Epidermal melanocyte (primary cell): ENCODE measurements around the gene ACSL5.
"Not testable (repeated sequence)": the region's sequence is repeated elsewhere in the genome, so short reads cannot be mapped to it uniquely, and the experiment has no call there.

ENCODE experiments used
- DNase-seq: peaks from one replicate; pipeline ENCODE4 v3.0.0; 2011; ENCODE audit warnings: low spot score; ENCODE audit not compliant: insufficient read length

ACSL5 gene

GRCh38 chr10:112406806-112407205, 32.9 kb downstream of the ACSL5 start:
- DNase-seq: not testable (repeated sequence)

- no peak for DNase-seq
These were observed 33.8 kb downstream of the ACSL5 start for GRCh38 chr10:112407696-112408095.

DNA sequence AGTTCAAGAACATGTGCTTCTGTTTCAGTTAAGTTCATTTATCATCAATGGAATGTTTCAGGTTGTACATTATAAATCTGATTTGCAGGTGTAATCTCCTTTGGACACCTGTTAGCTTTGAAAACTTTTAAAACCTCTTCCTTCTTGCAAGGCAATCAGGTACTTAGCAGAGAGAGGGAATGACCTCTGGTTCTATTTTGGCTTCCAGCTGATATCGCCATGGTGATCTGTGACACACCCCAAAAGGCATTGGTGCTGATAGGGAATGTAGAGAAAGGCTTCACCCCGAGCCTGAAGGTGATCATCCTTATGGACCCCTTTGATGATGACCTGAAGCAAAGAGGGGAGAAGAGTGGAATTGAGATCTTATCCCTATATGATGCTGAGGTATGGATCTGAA, 35.4 kb downstream of the ACSL5 start:
- DNase-seq: no peak

DNA sequence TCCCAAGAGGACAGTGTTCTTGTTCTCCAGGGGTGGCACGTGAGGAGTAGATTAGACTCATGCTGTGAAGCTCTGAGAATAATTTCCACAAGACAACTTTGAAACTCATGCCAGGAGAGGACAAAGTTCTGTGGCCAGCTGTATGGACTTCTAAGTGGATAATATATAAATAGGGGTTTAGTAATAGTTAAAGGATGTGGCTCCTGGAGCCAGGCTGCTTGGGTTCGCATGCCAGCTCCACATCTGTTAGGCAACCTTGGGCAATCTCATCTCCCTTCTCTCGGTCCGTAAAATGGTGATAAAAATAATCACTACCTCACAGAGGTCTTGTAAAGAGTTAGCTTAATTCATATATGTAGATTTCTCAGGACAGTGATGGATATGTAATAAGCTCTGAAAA, 35.8 kb downstream of the ACSL5 start:
- DNase-seq: no peak

- no peak for DNase-seq
These were observed 38.8 kb downstream of the ACSL5 start for GRCh38 chr10:112412696-112413095.

GRCh38 chr10:112421731-112422130, 47.8 kb downstream of the ACSL5 start:
- DNase-seq: no peak

DNA sequence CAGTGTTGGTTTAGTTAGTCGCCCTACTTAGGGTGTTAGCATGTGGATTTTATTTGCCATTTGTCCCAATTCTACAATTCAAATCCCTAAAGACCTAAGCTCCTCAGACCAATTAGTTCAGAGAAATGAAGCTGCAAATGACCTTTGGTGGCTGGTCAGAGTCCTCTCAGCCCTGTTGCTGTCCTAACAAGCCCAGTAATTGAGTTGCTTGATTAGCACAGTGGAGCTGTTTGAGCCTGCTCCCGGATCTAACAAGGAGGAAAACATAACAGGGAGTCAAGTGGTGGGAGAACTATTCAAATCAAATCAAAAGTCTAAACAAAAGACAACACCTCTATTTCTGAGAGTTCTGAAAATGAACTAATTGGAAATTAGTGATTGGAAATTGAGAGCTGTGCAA, 50.7 kb downstream of the ACSL5 start:
- no peak for DNase-seq

GRCh38 chr10:112426111-112426510, 52.2 kb downstream of the ACSL5 start:
- no peak for DNase-seq

DNA sequence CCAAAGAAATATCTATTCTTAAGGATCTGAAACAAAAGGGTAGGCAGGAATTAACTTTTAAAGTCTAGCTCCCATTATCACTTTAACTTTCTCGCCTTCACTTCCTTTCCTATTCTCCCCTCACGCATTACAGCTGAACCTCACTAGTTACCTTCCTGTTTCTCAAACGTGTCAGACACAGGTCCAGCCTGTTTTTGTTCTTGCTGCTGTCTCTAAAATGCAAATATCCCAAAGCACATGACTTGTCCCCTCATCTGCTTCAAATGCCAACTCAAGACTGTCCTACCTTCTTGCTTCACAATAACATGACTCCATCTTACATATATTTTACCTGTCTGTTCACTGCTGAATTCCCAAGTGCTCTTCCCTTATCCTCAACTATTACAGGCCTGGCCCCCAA, 55.2 kb downstream of the ACSL5 start:
- DNase-seq: no peak

- no peak for DNase-seq
These were observed 55.8 kb downstream of the ACSL5 start for GRCh38 chr10:112429654-112430230.

- DNase-seq: no peak
These were observed 59.2 kb downstream of the ACSL5 start for GRCh38 chr10:112433136-112433535.

DNA sequence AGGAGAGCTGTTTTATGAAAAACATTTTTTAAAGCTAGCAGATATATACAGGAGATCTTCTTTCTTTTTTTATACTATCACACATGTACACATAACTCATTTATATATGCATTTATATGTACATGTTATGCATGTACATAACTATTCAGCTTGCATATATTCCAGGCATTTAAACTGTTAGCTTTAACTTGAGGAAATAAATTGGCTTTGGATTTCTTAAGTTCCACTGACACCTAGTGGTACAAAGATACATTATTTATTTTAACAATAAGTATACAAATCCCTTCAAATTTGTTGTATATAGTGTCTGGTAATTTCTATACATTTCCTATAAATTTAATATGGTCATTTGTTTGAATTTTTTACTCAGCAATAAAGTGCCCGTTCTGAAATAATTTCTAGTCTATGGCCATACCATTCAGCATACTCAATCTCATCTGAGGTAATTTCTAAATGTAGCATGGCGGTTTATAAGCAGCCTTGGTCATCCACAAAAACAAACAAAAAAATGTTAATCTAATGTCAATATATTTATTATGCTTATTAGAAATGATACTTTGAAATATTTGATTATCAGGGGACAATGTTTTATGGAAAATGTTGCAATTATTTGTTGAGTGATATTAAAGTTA, 61.2 kb downstream of the ACSL5 start:
- DNase-seq: no peak

- DNase-seq: no peak
These were observed 64.4 kb downstream of the ACSL5 start for GRCh38 chr10:112438356-112438755.

DNA sequence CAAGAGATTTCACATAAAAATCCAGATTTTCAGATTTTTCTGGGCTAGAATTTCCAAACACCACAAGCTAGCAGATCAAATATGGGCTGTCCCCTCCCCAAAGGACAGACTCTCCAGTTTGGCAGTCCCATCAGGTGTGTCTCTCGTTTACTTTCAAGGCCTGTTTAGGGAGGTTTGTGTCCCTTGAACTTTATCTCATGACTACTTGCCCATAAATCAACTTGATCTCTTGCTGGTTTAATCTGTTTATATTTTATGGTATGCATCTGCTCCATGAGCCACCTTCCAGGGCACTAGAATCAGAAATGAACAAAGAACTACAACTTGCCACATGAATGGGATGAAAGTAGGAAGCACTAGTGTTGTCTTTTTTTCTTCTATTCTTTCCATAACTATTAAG, 67.6 kb downstream of the ACSL5 start:
- no peak for DNase-seq

DNA sequence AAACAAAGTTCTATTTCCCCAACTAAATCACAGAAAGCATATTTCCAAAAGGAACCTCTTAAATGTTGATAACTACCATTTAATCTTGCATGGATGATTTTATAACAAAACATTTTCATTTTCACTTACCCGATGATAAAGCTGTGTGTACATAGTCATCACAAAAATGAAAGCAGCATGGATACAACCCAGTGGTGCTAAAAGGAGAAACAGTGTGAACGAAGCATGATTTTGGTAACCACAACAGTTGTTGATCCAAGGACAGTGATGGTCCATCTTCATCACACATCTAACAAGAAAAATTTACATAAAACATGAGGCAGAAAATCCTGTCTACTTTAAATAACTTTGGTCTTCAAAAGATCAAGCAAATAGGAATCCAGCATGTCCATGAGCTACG, 68.1 kb downstream of the ACSL5 start:
- DNase-seq: no peak

GRCh38 chr10:112446055-112446854, 72.3 kb downstream of the ACSL5 start:
- DNase-seq: no peak

DNA sequence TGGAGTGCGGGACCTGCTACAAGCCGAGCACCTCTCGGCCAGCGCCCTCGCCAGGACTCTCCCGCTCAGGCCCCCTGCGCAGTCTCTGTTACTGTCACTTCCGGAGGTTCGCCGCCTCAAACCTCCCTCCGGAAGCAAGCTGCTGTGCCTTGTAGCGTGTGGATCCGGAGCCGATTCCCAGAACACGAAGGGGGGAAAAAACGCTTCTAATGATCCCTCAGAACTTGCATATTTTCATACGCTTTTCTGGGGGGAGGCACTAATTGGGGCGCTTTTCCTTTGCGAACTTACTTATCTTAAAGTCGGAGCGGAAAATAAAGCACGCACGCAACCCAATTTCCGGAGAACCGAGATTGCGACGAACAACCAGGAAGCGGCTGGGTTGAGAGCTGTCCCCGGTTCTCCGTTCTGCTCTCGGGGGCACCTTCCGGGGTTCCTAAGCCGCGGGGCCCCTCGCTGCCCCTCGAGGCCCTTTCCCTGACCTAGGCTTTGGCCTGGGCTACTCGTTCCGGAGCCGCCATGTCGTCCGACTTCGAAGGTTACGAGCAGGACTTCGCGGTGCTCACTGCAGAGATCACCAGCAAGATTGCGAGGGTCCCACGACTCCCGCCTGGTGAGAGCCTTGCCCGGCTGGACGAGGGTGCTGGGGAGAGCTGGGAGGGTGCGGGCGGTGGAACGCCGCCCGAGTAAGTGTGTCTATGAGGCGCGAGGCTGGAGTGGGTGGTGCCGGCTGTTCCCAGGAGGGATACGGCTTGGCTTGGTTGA, 73.1 kb downstream of the ACSL5 start, which contains the start of the genes VTI1A and ZDHHC6:
VTI1A (plus strand) TSS at position 361 of the 765 bp plus-strand sequence; CDS start at position 520, 159 bp downstream.
ZDHHC6 (minus strand) TSS at position 60 of the 765 bp plus-strand sequence. CDS start 1,478 bp downstream, outside the sequence.
- DNase-seq: peak; percentile 60

DNA sequence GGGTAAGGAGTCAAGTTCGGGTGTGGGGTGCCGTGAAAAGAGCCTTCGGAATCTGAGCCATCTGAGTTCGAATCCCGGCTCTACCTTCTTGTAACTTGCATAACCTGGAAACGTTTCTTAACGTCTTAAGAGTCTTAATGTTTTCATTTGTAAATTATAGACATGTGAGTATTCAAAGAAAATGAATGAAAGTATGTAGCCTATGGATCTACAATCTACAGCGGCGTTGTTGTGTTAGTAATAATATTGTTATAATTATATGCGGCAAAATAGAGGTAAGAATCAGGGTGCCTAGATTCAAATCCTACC, 73.7 kb downstream of the ACSL5 start:
- DNase-seq: no peak

GRCh38 chr10:112448888-112449287, 75.0 kb downstream of the ACSL5 start:
- DNase-seq: no peak

- DNase-seq: no peak
These were observed 81.2 kb downstream of the ACSL5 start for GRCh38 chr10:112454910-112455779.

- DNase-seq: no peak
These were observed 82.6 kb downstream of the ACSL5 start for GRCh38 chr10:112456533-112456932.
